Measurements from ENCODE around the gene PROCR. TPM values are rescaled to one million over a fixed set of nuclear protein-coding genes. Genes with fewer than 3 reads are reported as not detected.

Gene PROCR
- polyA plus RNA-seq, 3 donors, result 0.43 to 1.1 (median 0.90) TPM

DNA sequence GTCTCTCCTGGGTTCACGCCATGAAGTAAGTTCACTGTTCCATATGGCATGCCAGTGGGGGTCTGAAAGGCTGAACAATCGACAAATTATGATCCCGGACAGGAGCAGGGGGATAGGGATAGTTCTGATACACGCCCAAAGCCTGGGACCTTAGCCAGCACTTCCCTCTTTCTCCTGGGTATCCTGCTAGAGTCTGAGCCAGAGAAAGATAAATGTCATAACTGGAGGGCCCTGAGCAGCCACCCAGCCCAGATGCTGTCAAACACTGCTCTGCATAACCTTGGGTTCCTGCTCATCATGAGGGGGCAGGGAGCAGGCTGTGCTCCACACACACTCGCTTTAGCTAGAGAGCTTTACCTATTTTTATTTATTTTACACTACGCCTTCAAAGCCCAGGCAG is 37.0 kb upstream of the PROCR start:
- H3K36me3 Mint-ChIP-seq, result peaks cover 84 to 98% of the 10 kb centered on the region in 2 donors
- intact Hi-C loops (cut with micrococcal nuclease), result no loop called here
- no peak overlapping the region for H2AFZ ChIP-seq (ENCODE audit: insufficient read depth, low read depth, low read length, poor library complexity, severe bottlenecking)
- no peaks in the 10 kb centered on the region for H3K4me1 Mint-ChIP-seq
- H3K4me2 ChIP-seq (replicated peaks; ENCODE audit: extremely low read depth, low read length, poor library complexity, severe bottlenecking), result no peak overlapping the region
- TF ChIP-seq, protein P1, sequence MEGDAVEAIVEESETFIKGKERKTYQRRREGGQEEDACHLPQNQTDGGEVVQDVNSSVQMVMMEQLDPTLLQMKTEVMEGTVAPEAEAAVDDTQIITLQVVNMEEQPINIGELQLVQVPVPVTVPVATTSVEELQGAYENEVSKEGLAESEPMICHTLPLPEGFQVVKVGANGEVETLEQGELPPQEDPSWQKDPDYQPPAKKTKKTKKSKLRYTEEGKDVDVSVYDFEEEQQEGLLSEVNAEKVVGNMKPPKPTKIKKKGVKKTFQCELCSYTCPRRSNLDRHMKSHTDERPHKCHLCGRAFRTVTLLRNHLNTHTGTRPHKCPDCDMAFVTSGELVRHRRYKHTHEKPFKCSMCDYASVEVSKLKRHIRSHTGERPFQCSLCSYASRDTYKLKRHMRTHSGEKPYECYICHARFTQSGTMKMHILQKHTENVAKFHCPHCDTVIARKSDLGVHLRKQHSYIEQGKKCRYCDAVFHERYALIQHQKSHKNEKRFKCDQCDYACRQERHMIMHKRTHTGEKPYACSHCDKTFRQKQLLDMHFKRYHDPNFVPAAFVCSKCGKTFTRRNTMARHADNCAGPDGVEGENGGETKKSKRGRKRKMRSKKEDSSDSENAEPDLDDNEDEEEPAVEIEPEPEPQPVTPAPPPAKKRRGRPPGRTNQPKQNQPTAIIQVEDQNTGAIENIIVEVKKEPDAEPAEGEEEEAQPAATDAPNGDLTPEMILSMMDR (IDR thresholded peaks at IDR 0.05), result no peak
- no peaks in the 10 kb centered on the region for H3K4me1 ChIP-seq (ENCODE audit: control insufficient read depth in 1 of 2, insufficient read depth in 2 of 2, low read length in 2 of 2)
- H3K27ac ChIP-seq (ENCODE audit: low read depth in 1 of 2, low read length in 2 of 2), result peak overlapping the region in 1 of 2 donors; percentile 10
- DNase-seq, result no peak
- H3K4me3 ChIP-seq (replicated peaks in 1 of 3; ENCODE audit: low read depth in 2 of 3, low read length in 3 of 3), result no peak overlapping the region
- H3K79me2 ChIP-seq (ENCODE audit: insufficient read depth, low read length), result peaks cover 10% of the 10 kb centered on the region
- peaks cover 0 to 1% (median 0%) of the 10 kb centered on the region in 3 donors for H3K27me3 Mint-ChIP-seq (ENCODE audit: low read depth in 3 of 3)
- peak overlapping the region in 1 of 7 donors; percentile 4 for H3K27ac Mint-ChIP-seq
- H3K9ac ChIP-seq (ENCODE audit: insufficient read depth, low read length, poor library complexity, severe bottlenecking), result no peak overlapping the region
- H3K4me3 Mint-ChIP-seq, result no peak overlapping the region
- WGBS (ENCODE audit: insufficient coverage), result 100% methylated on average over 3 of the region's 6 CpGs
- H3K36me3 ChIP-seq (replicated peaks in 1 of 2; ENCODE audit: control insufficient read depth in 1 of 2, insufficient read depth in 2 of 2, low read length in 2 of 2), result peaks cover 91 to 99% of the 10 kb centered on the region in 2 donors
- no peaks in the 10 kb centered on the region for H3K27me3 ChIP-seq (ENCODE audit: control insufficient read depth in 2 of 2, insufficient read depth in 2 of 2, low read length in 2 of 2)
- peaks cover 0 to 2% (median 0%) of the 10 kb centered on the region in 7 donors for H3K9me3 Mint-ChIP-seq
- peaks cover 50% of the 10 kb centered on the region for H4K20me1 ChIP-seq (ENCODE audit: insufficient read depth, low read length)
- no peaks in the 10 kb centered on the region for H3K9me3 ChIP-seq (replicated peaks in 1 of 2; ENCODE audit: control insufficient read depth in 1 of 2, insufficient read depth in 1 of 2, low read length in 2 of 2)

DNA sequence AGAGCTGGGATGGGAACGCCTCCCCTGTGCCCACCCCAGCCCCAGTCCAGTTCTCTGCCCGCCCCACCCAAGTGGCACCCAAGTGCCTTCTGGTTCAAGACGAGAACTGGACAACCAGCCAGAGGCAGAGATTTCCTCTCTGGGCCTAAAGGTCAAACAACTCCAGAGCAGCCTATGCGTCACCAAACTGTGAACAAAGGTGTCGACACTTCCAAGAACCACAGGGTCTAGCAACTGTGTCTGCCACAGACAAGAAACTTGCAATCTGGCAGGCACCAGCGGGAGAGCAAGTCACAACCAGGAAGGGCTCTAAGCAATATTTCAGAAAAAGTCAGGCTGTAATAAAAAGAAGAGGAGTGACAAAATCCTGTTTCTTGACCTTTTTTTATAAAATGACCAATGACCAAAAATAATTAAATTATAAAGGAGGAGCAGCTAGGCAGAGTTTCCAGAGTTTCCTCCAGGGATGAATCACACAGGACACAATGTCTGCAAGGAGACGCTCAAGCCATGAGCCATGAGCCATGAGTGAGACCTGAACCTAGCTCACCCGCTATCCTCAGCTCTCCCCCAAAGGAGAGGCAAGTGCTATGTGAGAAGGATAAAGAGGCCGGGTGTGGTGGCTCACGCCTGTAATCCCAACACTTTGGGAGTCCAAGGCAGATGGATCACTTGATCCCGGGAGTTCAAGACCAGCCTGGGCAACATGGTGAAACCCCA is 35.8 kb upstream of the PROCR start:
- peaks cover 0 to 1% (median 0%) of the 10 kb centered on the region in 3 donors for H3K27me3 Mint-ChIP-seq (ENCODE audit: low read depth in 3 of 3)
- H3K4me3 ChIP-seq (replicated peaks in 1 of 3; ENCODE audit: low read depth in 2 of 3, low read length in 3 of 3), result no peak overlapping the region
- no peak overlapping the region for H3K27ac ChIP-seq (ENCODE audit: low read depth in 1 of 2, low read length in 2 of 2)
- H3K79me2 ChIP-seq (ENCODE audit: insufficient read depth, low read length), result peaks cover 18% of the 10 kb centered on the region
- H3K36me3 ChIP-seq (replicated peaks in 1 of 2; ENCODE audit: control insufficient read depth in 1 of 2, insufficient read depth in 2 of 2, low read length in 2 of 2), result peaks cover 86 to 99% of the 10 kb centered on the region in 2 donors
- H3K4me3 Mint-ChIP-seq, result no peak overlapping the region
- peaks cover 0 to 2% (median 0%) of the 10 kb centered on the region in 7 donors for H3K9me3 Mint-ChIP-seq
- 96% methylated on average over 6 of the region's 11 CpGs for WGBS (ENCODE audit: insufficient coverage)
- H3K9me3 ChIP-seq (replicated peaks in 1 of 2; ENCODE audit: control insufficient read depth in 1 of 2, insufficient read depth in 1 of 2, low read length in 2 of 2), result no peaks in the 10 kb centered on the region
- H4K20me1 ChIP-seq (ENCODE audit: insufficient read depth, low read length), result peaks cover 51% of the 10 kb centered on the region
- H3K4me1 ChIP-seq (ENCODE audit: control insufficient read depth in 1 of 2, insufficient read depth in 2 of 2, low read length in 2 of 2), result no peaks in the 10 kb centered on the region
- H3K27me3 ChIP-seq (ENCODE audit: control insufficient read depth in 2 of 2, insufficient read depth in 2 of 2, low read length in 2 of 2), result no peaks in the 10 kb centered on the region
- no peak overlapping the region for H2AFZ ChIP-seq (ENCODE audit: insufficient read depth, low read depth, low read length, poor library complexity, severe bottlenecking)
- TF ChIP-seq, protein P1 (IDR thresholded peaks at IDR 0.05), result no peak
- H3K36me3 Mint-ChIP-seq, result peaks cover 83 to 98% of the 10 kb centered on the region in 2 donors
- DNase-seq, result no peak
- intact Hi-C loops (cut with micrococcal nuclease), result no loop called here
- no peak overlapping the region for H3K4me2 ChIP-seq (replicated peaks; ENCODE audit: extremely low read depth, low read length, poor library complexity, severe bottlenecking)
- H3K27ac Mint-ChIP-seq, result no peak overlapping the region
- no peak overlapping the region for H3K9ac ChIP-seq (ENCODE audit: insufficient read depth, low read length, poor library complexity, severe bottlenecking)
- H3K4me1 Mint-ChIP-seq, result peaks cover 2% of the 10 kb centered on the region

Measured in CD14-positive monocyte (primary cell).